CD8-positive, alpha-beta memory T cell (primary cell): ENCODE results near the gene ARL8A. TPM values are rescaled to one million over a fixed set of nuclear protein-coding genes. Genes with fewer than 3 reads are reported as not detected.

Source experiments
- CTCF ChIA-PET: fragments of 350-600 bp; sonication (Branson Sonifier 250); formaldehyde crosslinking; loops from one replicate; lab custom pipeline; 2021; ENCODE audit warnings: antibody characterized with exemption; lab: Charles Lee
- POLR2A ChIA-PET: fragments of 350-600 bp; sonication (Branson Sonifier 250); formaldehyde crosslinking; loops from one replicate; lab custom pipeline; 2021; ENCODE audit warnings: antibody characterized with exemption; lab: Charles Lee
- DNase-seq, 5 donors: peaks; one replicate each; pipeline versions ENCODE4 v3.0.0 to v3.0.0-alpha.2; 2020 to 2022; ENCODE audit warnings: mixed read lengths in 1 of 5
- H3K27ac ChIP-seq: one replicate; pipeline ENCODE4 v1.7.0; 2013; ENCODE audit warnings: low read depth, mild to moderate bottlenecking, low read length, moderate library complexity
- H3K27me3 ChIP-seq: 2 replicates; pipeline ENCODE4 v1.7.0; 2013; ENCODE audit warnings: low read length, mild to moderate bottlenecking; ENCODE audit not compliant: insufficient read depth, poor library complexity, severe bottlenecking
- H3K36me3 ChIP-seq: 2 replicates; pipeline ENCODE4 v1.7.0; 2013; ENCODE audit warnings: mild to moderate bottlenecking, low read length, moderate library complexity; ENCODE audit not compliant: insufficient read depth
- H3K4me1 ChIP-seq: 2 replicates; pipeline ENCODE4 v1.7.0; 2013; ENCODE audit warnings: mild to moderate bottlenecking, low read length, moderate library complexity; ENCODE audit not compliant: insufficient read depth
- H3K4me3 ChIP-seq: 2 replicates; pipeline ENCODE4 v1.7.0; 2013; ENCODE audit warnings: mild to moderate bottlenecking, low read length
- H3K9me3 ChIP-seq: 2 replicates; pipeline ENCODE4 v1.7.0; 2013; ENCODE audit warnings: mild to moderate bottlenecking, low read length
- H3K27ac Mint-ChIP-seq, 8 donors: one replicate each; pipeline ENCODE4 v1.8.0; 2020 to 2021; ENCODE audit warnings: mixed read lengths in 8 of 8, mild to moderate bottlenecking in 6 of 8, inconsistent platforms in 3 of 8, moderate library complexity in 3 of 8
- H3K27me3 Mint-ChIP-seq, 2 donors: one replicate each; pipeline ENCODE4 v1.8.0; 2020 to 2021; ENCODE audit warnings: mixed read lengths in 2 of 2, mild to moderate bottlenecking in 1 of 2, moderate library complexity in 1 of 2
- H3K36me3 Mint-ChIP-seq, 3 donors: one replicate each; pipeline ENCODE4 v1.8.0; 2020 to 2021; ENCODE audit warnings: mixed read lengths in 3 of 3, inconsistent platforms in 1 of 3, mild to moderate bottlenecking in 1 of 3
- H3K4me1 Mint-ChIP-seq, 3 donors: one replicate each; pipeline ENCODE4 v1.8.0; 2020 to 2021; ENCODE audit warnings: mixed read lengths in 3 of 3, inconsistent platforms in 1 of 3, mild to moderate bottlenecking in 1 of 3
- H3K4me3 Mint-ChIP-seq, 7 donors: one replicate each; pipeline ENCODE4 v1.8.0; 2020 to 2021; ENCODE audit warnings: mixed read lengths in 7 of 7, mild to moderate bottlenecking in 6 of 7, moderate library complexity in 4 of 7, inconsistent platforms in 2 of 7
- H3K9me3 Mint-ChIP-seq, 5 donors: one replicate each; pipeline ENCODE4 v1.8.0; 2020 to 2022; ENCODE audit warnings: mixed read lengths in 5 of 5, mild to moderate bottlenecking in 3 of 5, moderate library complexity in 2 of 5, inconsistent platforms in 1 of 5
- polyA plus RNA-seq: library from polyadenylated mRNA; unstranded; fragments of 300-500 nt; fragmentation: Illumina TruSeq; gene quantifications from one replicate; pipeline ENCODE4 v1.2.3, GENCODE V29; 2021
- total RNA-seq, 2 experiments: library from RNA; stranded (reverse); gene quantifications; one replicate each; pipeline ENCODE4 v1.2.3, GENCODE V29; 2021

ARL8A gene
- total and polyA plus RNA-seq, 3 experiments from 2014 or later, result 12.3 to 51.4 (median 50.2) TPM

DNA sequence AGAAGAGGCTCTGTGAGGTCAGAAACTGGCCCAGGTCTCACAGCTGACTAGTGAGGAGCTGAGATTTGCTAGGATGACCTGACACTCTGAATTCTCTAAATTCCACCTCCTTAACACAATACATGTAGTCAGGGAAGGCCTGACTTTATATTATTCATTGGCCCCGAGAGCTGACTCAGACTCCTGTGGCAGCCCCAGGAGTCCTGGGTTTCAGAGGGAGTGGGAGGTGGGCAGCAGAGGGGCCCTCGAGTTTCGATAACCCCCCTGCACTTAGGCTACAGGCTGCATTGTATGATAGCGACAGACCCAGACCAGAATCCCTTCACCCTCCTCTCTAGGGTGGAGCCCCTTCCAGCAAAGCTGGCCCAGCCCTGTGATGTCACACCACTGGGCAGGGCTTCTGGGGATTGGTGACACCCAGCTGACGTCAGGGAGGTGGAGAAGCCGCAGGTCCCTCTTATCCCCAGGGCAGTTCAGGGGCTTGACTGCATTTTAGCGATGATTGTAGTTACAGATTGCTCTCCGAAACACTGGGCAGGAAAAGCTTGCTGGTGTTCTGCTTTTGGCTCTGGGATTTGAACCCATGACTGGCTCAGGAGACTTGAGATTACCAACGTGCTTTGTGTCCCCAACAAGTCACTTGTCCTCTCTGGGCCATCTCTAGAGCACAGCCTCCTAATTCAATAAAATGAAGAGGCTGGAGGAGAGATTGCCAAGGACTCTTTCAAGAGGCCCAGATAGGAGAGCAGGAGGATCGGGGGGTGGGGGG is 38.8 kb downstream of the ARL8A start:
- ChIA-PET POLR2A (interaction anchor here (0.7 kb wide), 1 partner anchor 139 kb away, joined by 5 read pairs; no protein-coding TSS in a partner anchor), CTCF (no interaction called here)
- Histone ChIP-seq H3K4me1 (no peaks in the 10 kb centered on the region), H3K27me3 (no peaks in the 10 kb centered on the region), H3K4me3 (no peak overlapping the region), H3K27ac (peak overlapping the region; percentile 54), H3K36me3 (no peaks in the 10 kb centered on the region), H3K9me3 (no peaks in the 10 kb centered on the region)
- no peak for DNase-seq
- no peak overlapping the region for H3K27ac Mint-ChIP-seq
- no peaks in the 10 kb centered on the region for H3K4me1 Mint-ChIP-seq
- H3K36me3 Mint-ChIP-seq, result no peaks in the 10 kb centered on the region
- no peaks in the 10 kb centered on the region for H3K9me3 Mint-ChIP-seq
- peaks cover 2 to 6% of the 10 kb centered on the region in 2 donors for H3K27me3 Mint-ChIP-seq
- no peak overlapping the region for H3K4me3 Mint-ChIP-seq

DNA sequence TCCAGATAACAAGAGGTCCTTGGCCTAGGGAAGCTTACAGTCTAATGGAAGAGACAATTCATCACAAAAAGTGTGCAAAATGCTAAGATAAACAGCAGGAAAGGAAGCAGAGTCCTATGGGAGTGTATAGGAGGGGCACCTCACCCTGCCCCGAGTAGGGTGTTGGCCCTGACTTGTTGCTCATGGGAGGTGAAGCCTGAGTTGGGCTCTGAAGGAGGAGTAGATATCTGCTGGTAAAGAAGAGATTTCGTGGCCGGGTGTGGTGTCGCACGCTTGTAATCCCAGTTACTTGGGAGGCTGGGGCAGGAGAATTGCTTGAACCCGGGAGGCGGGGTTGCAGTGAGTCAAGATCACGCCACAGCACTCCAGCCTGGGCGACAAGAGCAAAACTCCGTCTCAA is 40.5 kb downstream of the ARL8A start:
- Histone ChIP-seq H3K9me3 (no peaks in the 10 kb centered on the region), H3K27ac (no peak overlapping the region), H3K4me3 (no peak overlapping the region), H3K4me1 (no peaks in the 10 kb centered on the region), H3K36me3 (no peaks in the 10 kb centered on the region), H3K27me3 (no peaks in the 10 kb centered on the region)
- peaks cover 2 to 6% of the 10 kb centered on the region in 2 donors for H3K27me3 Mint-ChIP-seq
- H3K36me3 Mint-ChIP-seq, result no peaks in the 10 kb centered on the region
- no peaks in the 10 kb centered on the region for H3K4me1 Mint-ChIP-seq
- DNase-seq, result no peak
- ChIA-PET POLR2A (no interaction called here), CTCF (no interaction called here)
- no peak overlapping the region for H3K4me3 Mint-ChIP-seq
- H3K27ac Mint-ChIP-seq, result no peak overlapping the region
- H3K9me3 Mint-ChIP-seq, result no peaks in the 10 kb centered on the region

DNA sequence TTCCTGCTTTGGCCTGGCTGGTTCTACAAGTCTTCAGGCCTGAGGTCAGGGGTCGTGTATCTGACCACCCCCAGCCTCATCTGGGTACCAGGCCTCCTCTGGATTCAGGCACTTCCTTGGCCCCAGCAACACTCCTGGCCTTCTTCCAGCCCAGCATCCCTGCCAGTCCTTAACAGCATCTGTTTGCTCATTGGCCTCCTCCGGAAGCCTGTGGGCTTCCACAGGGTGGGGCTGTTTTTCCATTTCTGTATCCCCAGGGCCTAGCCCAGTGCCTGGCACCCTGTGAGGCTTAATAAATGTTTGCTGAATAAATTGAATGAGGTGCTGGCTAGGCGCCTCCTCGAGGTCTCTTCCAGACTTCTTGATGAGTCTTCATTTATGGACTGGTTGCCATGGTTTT is 43.4 kb downstream of the ARL8A start:
- Mint-ChIP-seq H3K27ac (no peak overlapping the region), H3K9me3 (no peaks in the 10 kb centered on the region), H3K4me1 (no peaks in the 10 kb centered on the region), H3K4me3 (no peak overlapping the region), H3K27me3 (peaks cover 2 to 6% of the 10 kb centered on the region in 2 donors), H3K36me3 (no peaks in the 10 kb centered on the region)
- POLR2A ChIA-PET, result no interaction called here
- H3K36me3 ChIP-seq, result no peaks in the 10 kb centered on the region
- no peaks in the 10 kb centered on the region for H3K27me3 ChIP-seq
- DNase-seq, result no peak
- CTCF ChIA-PET, result no interaction called here
- no peaks in the 10 kb centered on the region for H3K9me3 ChIP-seq
- no peak overlapping the region for H3K4me3 ChIP-seq
- no peaks in the 10 kb centered on the region for H3K4me1 ChIP-seq
- H3K27ac ChIP-seq, result no peak overlapping the region

DNA sequence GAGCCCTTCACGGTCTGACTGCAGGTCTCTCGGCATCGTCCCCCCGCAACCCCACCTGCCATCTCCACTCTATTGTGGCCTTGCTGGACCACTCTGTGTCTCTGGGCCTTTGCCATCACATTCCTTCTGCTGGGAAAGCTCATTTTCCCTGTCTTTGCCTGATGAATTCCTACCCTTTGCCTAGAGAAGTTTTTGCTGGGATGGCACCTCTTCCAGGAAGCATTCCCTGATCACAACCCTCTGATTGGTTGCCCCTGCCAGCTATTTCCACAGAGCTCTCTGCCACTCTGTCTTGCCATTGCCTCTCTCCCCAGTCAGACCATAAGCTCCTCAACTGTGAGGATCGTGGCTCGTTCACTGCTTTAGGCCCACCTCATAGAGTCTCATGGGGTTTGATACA is 50.7 kb downstream of the ARL8A start:
- no peaks in the 10 kb centered on the region for H3K9me3 Mint-ChIP-seq

DNA sequence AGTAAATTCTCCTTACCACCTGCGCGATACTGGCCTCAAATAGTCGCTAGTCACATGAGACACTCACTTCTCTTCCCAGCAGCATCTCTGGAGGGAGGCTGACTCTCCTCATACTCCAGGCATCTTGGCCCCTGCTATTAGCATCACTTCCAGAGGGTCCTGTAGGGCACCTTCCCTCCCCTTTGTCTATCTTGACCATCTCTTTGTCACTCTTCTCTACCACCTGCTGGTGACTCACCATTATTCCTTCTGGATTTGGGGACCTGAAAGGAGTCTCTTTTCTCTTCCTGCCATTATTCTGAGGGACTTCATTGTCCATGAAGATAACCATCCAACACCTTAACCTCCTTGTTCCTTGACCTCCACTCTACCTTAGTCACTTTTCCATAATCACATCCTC is 53.5 kb downstream of the ARL8A start:
- Histone ChIP-seq H3K36me3 (no peaks in the 10 kb centered on the region), H3K27me3 (no peaks in the 10 kb centered on the region), H3K27ac (no peak overlapping the region), H3K4me3 (no peak overlapping the region), H3K4me1 (no peaks in the 10 kb centered on the region), H3K9me3 (no peaks in the 10 kb centered on the region)
- H3K4me1 Mint-ChIP-seq, result no peaks in the 10 kb centered on the region
- H3K36me3 Mint-ChIP-seq, result no peaks in the 10 kb centered on the region
- POLR2A ChIA-PET, result no interaction called here
- H3K4me3 Mint-ChIP-seq, result no peak overlapping the region
- CTCF ChIA-PET, result no interaction called here
- H3K27ac Mint-ChIP-seq, result peak overlapping the region in 1 of 8 donors; percentile 48
- H3K27me3 Mint-ChIP-seq, result peaks cover 2 to 18% of the 10 kb centered on the region in 2 donors
- no peaks in the 10 kb centered on the region for H3K9me3 Mint-ChIP-seq
- DNase-seq, result no peak

More for the DNA sequence above, 50.7 kb downstream of the ARL8A start:
- POLR2A ChIA-PET, result no interaction called here
- no peaks in the 10 kb centered on the region for H3K9me3 ChIP-seq
- Mint-ChIP-seq H3K4me1 (no peaks in the 10 kb centered on the region), H3K27ac (peak overlapping the region in 1 of 8 donors; percentile 70), H3K27me3 (peaks cover 2 to 18% of the 10 kb centered on the region in 2 donors), H3K4me3 (no peak overlapping the region), H3K36me3 (no peaks in the 10 kb centered on the region)
- H3K27me3 ChIP-seq, result no peaks in the 10 kb centered on the region
- CTCF ChIA-PET, result no interaction called here
- no peaks in the 10 kb centered on the region for H3K36me3 ChIP-seq
- no peak for DNase-seq
- no peak overlapping the region for H3K4me3 ChIP-seq
- H3K27ac ChIP-seq, result no peak overlapping the region
- H3K4me1 ChIP-seq, result no peaks in the 10 kb centered on the region

DNA sequence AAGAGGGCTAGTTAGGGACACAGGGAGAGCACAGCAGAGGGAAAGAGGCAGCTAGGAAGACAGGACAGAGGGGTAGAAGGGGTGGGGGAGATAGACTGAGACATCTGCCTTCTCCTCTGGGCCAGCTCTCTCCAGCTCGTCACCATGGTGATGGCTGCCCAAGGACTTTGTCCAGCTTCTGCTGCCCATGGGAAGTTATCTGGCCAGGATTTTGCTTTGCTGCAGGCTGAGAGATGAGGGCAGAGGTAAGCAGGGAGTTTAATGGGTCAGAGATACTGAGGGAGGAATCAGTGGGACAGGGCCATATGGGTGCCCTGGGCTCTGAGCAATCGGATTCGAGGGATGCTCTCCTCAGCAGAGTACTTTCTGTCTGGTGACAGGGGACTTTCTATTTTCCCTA is 56.3 kb downstream of the ARL8A start:
- Histone ChIP-seq H3K27me3 (no peaks in the 10 kb centered on the region), H3K9me3 (no peaks in the 10 kb centered on the region), H3K4me3 (no peak overlapping the region), H3K4me1 (no peaks in the 10 kb centered on the region), H3K27ac (no peak overlapping the region), H3K36me3 (no peaks in the 10 kb centered on the region)
- DNase-seq, result no peak
- H3K27ac Mint-ChIP-seq, result no peak overlapping the region
- H3K4me1 Mint-ChIP-seq, result no peaks in the 10 kb centered on the region
- H3K4me3 Mint-ChIP-seq, result no peak overlapping the region
- no peaks in the 10 kb centered on the region for H3K9me3 Mint-ChIP-seq
- CTCF ChIA-PET, result no interaction called here
- POLR2A ChIA-PET, result no interaction called here
- H3K27me3 Mint-ChIP-seq, result peaks cover 0 to 8% of the 10 kb centered on the region in 2 donors
- H3K36me3 Mint-ChIP-seq, result no peaks in the 10 kb centered on the region

DNA sequence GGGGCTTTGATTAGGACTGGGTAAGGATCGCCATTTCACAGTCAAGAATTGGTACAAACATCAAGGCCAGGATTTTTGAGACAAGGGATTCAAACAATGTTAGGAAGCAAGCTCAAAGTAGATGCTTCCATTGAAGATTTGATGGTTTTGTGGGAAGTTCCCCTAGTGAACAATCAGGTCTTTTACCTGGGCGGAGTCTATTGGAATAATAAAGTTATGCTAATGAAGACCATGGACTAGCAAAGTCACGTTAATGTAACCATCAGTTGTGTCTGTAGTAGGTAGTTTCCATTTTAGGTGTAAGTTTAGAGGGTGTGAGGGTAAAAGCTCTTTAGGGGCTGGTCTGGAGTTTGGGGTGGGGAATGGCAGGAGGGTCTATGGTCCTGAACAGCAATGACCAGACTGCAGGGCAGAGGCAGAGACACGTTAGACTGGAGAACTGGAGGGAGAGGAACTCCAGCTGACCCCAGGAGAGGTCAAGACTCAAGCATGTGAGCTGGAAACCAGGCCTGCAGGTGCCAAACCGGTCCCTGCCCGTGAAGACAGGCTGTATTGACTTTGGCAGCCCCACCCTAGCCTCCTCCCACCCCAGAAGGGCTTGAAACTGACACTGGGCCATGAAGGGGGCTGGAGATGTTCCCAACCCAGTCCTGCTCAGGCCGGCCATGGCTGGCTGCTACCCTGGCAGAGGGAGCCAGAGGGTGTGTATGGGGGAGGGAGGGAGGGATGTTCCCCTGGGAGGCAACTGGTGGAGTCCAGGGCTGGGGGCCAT is 57.8 kb downstream of the ARL8A start:
- ChIA-PET POLR2A (no interaction called here), CTCF (no interaction called here)

DNA sequence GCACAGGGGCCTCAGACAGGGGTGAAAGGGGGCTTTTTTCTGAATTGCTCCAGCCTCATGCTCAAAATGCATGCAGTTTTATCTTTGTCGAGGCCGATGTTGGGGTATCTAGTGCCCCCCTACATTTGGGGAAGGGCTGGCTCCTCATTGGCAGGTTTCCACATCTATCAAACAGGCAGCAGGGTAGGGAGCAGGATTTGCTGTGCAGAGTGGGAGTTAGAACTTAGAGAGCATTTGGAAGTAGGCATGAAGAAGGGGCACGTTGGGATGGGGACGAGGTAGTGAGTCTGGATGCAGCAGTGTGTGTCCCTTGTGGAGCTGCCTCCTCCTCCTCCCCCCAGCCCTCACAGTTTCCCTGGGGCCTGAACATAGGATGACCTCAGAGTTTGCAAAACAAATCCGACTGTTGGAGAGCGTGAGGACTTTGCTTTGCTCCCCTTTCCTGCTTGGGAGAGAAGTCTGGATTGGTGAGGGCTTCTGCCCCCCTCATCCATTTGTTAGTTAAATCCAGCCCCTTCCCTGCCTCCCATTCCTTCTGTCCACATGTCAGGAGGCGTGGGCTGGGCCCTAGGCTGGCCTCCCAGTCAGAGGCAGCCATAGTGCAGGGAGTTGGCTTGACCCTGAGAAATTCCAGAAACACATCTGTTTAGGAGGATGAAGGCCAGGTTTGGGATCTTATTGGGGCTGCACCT is 58.7 kb downstream of the ARL8A start:
- Histone ChIP-seq H3K4me1 (no peaks in the 10 kb centered on the region), H3K27ac (no peak overlapping the region), H3K9me3 (no peaks in the 10 kb centered on the region), H3K27me3 (no peaks in the 10 kb centered on the region), H3K4me3 (no peak overlapping the region), H3K36me3 (no peaks in the 10 kb centered on the region)
- POLR2A ChIA-PET, result no interaction called here
- H3K4me1 Mint-ChIP-seq, result no peaks in the 10 kb centered on the region
- CTCF ChIA-PET, result no interaction called here
- H3K4me3 Mint-ChIP-seq, result no peak overlapping the region
- H3K9me3 Mint-ChIP-seq, result no peaks in the 10 kb centered on the region
- H3K27me3 Mint-ChIP-seq, result peaks cover 0 to 1% of the 10 kb centered on the region in 2 donors
- H3K36me3 Mint-ChIP-seq, result no peaks in the 10 kb centered on the region
- no peak for DNase-seq
- H3K27ac Mint-ChIP-seq, result no peak overlapping the region

More for the DNA sequence above, 57.8 kb downstream of the ARL8A start:
- Histone ChIP-seq H3K27ac (no peak overlapping the region), H3K4me1 (no peaks in the 10 kb centered on the region), H3K9me3 (no peaks in the 10 kb centered on the region), H3K36me3 (no peaks in the 10 kb centered on the region), H3K27me3 (no peaks in the 10 kb centered on the region), H3K4me3 (no peak overlapping the region)
- no peaks in the 10 kb centered on the region for H3K9me3 Mint-ChIP-seq
- H3K4me3 Mint-ChIP-seq, result no peak overlapping the region
- H3K36me3 Mint-ChIP-seq, result no peaks in the 10 kb centered on the region
- H3K27ac Mint-ChIP-seq, result peak overlapping the region in 1 of 8 donors; percentile 38
- no peak for DNase-seq
- no peaks in the 10 kb centered on the region for H3K4me1 Mint-ChIP-seq
- H3K27me3 Mint-ChIP-seq, result peaks cover 0 to 4% of the 10 kb centered on the region in 2 donors
